GM18499 (cell line): ENCODE results near the gene MYOG.

Experiments
- ATAC-seq: cut with Tn5 transposase; IDR thresholded peaks from one replicate; pipeline ENCODE4 v1.9.1; 2021; ENCODE audit warnings: moderate number of reproducible peaks; ENCODE audit not compliant: insufficient read depth, unreplicated experiment

The MYOG gene

DNA sequence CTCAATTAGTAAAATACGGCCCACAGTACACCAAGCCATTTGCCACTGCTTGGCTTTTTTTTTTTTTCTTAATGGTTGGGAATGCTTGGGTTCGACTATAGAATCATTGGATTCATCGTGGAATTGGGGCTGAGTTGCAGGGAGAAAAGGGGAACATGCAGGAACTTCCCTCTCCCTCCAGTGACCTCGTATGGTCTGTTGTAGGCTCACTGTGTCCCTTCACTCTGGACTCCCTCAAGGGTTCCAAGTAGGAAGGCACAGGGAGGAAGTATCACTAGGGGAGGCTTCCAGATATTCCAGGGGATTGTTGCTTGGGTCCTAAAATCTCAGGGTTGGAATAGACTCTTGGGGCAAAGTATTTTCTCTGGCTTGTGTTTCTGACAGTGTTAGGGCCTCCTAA lies 35.0 kb downstream of the MYOG start:
- ATAC-seq = no peak

DNA sequence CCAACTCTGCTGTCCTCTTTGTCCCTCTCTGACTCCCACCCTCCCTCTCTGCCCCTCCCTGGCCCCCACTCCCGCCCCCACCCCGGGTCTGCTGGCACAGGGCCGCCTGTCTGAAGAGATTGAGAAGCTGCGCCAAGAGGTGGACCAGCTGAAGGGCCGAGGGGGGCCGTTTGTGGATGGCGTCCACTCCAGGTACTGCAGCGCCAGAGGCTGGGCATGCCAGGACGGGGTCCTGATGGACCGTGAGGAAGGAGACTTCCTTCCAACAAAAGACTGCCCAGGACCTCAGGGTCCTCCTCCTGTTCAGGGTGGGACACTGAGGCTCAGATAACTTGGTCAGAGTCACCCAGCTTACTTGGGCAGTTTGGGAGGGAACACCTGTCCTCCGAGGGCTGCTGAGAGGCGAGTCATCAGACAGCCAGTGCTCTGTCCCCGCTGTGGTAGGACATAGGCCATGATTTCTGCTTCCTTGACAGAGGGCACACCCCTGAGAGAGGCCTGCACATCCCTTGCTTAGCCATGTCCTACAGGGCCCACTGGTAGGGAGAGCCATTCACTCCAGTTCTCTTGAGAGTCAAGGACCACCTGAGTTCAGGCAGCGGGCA lies 36.1 kb downstream of the MYOG start:
- no peak for ATAC-seq

GRCh38 chr1:203049077-203049476 lies 36.7 kb downstream of the MYOG start:
- no peak for ATAC-seq

GRCh38 chr1:203048555-203049051 lies 37.2 kb downstream of the MYOG start:
- no peak for ATAC-seq

DNA sequence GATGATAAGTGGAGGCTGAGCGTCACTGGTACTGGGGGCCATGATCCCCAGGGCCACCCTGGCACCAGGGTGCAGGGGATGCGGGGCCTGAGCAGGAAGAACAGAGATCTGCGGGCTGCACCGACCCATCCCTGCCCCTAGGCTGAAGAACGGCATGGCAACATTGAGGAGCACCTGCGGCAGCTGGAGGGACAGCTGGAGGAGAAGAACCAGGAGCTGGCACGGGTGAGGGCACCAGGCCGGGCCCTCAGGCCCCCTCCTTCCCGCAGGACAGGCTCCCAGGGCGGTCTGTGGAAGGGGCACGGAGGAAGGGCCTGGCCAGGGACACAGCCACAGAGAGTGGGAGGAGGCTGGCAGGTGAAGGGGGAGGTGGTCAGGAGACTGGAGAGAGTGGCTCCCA lies 37.7 kb downstream of the MYOG start:
- no peak for ATAC-seq

DNA sequence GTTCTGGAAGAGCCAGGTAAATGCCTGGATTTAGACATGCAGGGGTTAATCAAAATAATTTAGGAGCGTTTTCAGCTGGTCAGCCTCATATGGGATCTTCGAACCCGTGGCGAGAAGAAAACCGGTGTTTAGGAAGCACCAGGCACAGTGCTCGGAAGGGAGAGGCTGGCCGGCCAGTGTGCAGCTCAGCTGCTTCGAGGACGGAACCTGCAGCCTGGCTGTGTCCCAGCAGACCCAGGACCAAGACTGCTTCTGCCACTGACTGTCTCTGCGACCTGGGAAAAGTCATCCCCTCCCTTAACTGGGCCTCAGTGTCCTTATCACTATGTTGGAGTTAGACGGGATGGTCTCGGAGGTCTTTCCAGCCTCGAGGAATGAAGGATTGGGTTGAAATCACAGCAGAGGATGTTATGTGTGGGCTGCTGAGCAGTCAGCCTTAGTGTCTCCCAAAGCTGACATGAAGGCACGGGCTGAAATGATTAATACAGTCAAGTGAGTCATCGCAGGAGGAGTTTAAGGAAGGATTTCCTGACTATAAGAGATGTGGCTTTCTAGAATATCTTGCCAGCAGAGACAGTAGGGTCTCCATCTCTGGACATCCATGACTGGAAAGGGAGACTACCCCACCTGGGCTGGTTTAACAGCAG lies 38.7 kb downstream of the MYOG start:
- no peak for ATAC-seq

GRCh38 chr1:203045821-203046594 lies 39.8 kb downstream of the MYOG start:
- no peak for ATAC-seq

- ATAC-seq = no peak
These were observed 40.5 kb downstream of the MYOG start for GRCh38 chr1:203045336-203045735.

DNA sequence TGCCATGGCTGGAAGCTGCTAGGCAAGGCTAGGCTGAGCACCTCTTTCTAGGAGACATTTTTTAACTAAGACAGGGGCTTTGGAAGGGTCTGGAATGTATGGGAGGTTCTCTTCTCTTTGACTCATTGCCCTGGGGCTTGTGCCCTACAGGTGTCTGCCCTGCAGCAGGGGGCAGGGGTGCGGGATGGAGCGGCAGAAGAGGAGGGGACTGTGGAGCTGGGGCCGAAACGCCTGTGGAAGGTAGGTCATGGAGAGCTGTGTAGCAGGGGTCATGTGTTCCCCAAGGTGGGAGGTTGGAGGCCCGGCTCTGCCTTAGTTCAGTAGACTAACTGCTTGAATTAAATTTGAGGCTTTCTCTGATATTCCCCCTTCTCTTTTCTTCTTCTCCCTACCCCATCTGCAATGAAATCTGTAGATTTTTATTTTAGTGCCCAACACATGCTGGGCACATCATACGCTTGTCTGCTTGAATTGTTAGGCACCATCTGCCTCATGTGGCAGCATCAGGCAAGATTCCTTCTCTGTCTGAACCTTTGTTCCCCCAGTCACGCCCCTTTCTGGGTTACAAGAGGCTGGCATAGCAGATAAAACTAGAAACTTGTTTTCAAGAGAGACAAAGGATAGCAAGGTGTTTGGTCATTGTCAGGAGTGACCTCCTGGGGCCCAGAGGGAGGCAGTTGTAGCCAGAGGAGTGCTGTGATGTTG lies 41.1 kb downstream of the MYOG start:
- ATAC-seq = no peak

DNA sequence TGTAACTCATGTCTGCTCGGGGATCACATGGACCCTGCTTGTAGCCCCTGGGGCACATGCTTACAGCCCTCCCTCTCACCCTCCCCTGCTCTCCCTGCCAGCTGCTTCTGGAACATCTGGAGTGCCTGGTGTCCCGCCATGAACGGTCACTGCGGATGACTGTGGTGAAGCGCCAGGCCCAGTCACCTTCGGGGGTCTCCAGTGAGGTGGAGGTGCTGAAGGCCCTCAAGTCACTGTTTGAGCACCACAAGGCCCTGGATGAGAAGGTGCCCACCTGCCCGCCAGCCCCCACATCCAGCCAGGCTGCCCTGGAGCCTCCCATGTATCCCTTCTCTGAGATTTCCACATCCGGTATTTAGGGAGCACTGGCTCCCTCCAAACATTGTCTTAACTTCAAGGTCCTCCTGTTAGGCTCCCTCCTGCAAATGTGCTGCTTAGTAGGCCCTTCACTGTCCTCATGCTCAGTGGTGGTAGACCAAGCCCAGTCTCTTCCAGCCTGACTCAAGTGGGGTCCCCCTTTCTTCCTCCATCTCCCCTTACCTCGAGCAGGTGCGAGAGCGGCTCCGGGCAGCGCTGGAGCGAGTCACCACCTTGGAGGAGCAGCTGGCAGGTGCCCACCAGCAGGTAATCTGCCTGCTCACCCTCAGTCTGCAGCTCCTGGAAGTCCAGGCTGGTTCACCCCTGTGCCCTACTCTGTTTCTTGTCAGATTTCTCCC lies 41.8 kb downstream of the MYOG start:
- no peak for ATAC-seq

DNA sequence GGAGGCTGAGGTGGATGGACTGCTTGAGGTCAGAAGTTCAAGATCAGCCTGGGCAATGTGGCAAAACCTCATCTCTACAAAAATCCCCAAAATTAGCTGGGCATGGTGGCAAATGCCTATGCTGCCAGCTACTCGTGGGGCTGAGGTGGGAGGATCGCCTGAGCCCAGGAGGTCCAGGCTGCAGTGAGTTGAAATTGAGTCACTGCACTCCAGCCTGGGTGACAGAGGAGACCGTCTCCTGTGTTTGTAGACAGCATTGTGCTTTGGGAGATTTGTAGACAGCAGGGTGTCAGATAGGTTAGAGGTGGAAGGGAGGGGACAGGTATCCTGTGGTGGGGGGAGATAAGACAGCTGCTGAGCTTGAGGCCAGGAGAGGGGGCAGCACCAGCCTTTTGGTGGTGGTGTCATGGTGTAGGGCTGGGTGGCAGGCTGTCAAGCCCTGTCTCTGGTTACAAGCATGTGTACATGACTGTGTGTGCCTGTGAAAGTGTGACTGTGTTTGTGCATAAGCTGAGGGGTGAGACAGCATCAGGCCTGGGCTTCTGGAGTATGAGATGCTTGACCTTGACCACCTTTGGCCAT lies 44.4 kb downstream of the MYOG start:
- no peak for ATAC-seq

DNA sequence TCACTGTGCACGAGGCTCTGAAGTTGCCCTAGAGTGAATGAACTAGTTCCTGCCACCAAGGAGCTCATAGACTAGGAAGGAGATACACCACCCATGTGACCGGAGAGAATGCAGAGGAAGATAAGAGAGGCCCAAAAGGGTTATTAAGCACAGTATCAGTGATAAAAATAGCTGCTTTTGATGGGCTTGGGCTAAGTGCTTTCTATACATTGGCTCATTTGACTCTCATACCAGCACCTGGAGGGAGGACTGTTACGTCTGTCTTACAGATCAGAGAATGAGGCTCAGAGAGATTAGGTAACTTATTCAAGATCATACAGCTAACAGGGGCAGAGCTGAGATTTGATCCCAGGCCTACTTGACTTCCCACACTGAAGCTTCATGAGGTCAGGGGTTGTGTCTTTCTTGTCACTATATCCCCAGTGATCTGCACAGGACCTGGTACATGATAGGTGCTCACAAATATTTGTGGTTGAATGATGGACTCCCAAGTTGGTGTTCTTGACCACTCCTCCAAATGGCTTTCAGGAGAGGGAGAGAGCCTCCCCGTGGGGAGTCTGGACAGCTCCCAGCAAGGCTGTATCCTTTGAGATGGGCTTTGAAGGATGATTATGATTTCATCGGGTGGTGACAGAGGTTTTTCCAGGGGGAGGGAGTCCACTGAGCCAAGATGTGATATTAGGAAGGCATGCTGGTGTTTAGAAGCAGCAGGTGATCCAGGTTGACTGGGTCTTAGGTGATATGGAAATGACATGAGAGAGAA lies 45.1 kb downstream of the MYOG start:
- ATAC-seq = no peak

GRCh38 chr1:203039609-203040512 lies 46.0 kb downstream of the MYOG start:
- ATAC-seq = no peak

GRCh38 chr1:203038891-203039608 lies 46.8 kb downstream of the MYOG start:
- no peak for ATAC-seq

DNA sequence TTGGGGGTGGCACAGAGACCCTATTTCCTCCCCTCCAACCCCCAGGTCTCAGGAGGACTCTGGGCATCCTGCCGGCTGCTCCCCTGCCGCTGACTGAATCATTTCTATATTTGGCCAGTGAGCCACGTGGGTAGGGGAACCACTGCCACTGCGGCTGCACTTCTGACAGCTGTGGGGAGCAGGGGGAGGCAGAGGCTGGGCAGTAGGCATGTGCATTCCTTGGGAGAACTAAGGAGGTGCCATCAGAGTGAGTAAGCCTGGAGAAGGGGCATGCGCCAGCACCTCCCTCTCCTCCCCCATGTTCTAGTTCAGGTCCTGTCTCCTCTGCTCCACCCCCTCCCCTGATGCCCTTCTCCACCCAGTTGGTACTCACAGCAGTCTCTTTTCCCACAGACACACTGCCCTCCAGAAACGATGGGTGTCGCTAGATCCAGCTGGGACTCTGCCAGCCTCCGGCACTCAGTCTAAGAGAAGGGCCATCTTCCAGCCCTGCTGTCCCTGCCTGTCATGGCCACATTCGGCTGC lies 47.5 kb downstream of the MYOG start:
- ATAC-seq = no peak

GRCh38 chr1:203037509-203038190 lies 48.2 kb downstream of the MYOG start:
- ATAC-seq = no peak

GRCh38 chr1:203036537-203036936 lies 49.3 kb downstream of the MYOG start:
- ATAC-seq = no peak
